HCT116 (cell line): ENCODE measurements around the gene POLK. TPM values are rescaled to one million over a fixed set of nuclear protein-coding genes. Genes with fewer than 3 reads are reported as not detected.

Source experiments
- ATAC-seq: fragments of 200-7000 bp; cut with Tn5 transposase; 2 replicates; pipeline ENCODE4 v1.9.1; 2020; ENCODE audit warnings: mild to moderate bottlenecking, moderate library complexity
- BruUV-seq: library from RNA; stranded (reverse); fragments of 400-500 nt; replicated peaks from 2 replicates; lab custom pipeline; 2021; lab: Mats Ljungman, UMichigan
- CTCF ChIA-PET: fragments of 300-600 bp; sonication (Branson Sonifier 250); formaldehyde crosslinking; loops from one replicate; lab custom pipeline; 2021; ENCODE audit warnings: antibody characterized with exemption; lab: Charles Lee
- POLR2A ChIA-PET: fragments of 300-600, 350-600 bp; sonication (Branson Sonifier 250); formaldehyde crosslinking; loops from one replicate; lab custom pipeline; 2021; ENCODE audit warnings: antibody characterized with exemption; lab: Charles Lee
- RAD21 ChIA-PET, 2 experiments: fragments of 300-600 bp; sonication (Branson Sonifier 250); formaldehyde crosslinking; loops; one replicate each; lab custom pipeline; 2023; ENCODE audit warnings: low total read pairs in 2 of 2; ENCODE audit not compliant: uncharacterized antibody in 2 of 2, unreplicated experiment in 2 of 2, low non-redundant PET in 1 of 2; lab: Charles Lee
- DNase-seq: peaks from one replicate; pipeline ENCODE4 v3.0.0-alpha.2; 2010; ENCODE audit warnings: low read depth, low spot score
- H2AFZ ChIP-seq: fragments of 200-600 bp; shearing (Covaris generic), sonication (generic); 2 replicates; pipeline ENCODE4 v1.6.1; 2017; ENCODE audit warnings: low read depth, mixed run types, mixed read lengths, antibody characterized with exemption, low read length; ENCODE audit not compliant: poor library complexity, severe bottlenecking
- H3K27ac ChIP-seq: 2 replicates; pipeline ENCODE4 v1.5.1; 2012; ENCODE audit warnings: low read depth, low read length
- H3K27me3 ChIP-seq: fragments of 200-600 bp; sonication (generic); 2 replicates; pipeline ENCODE4 v1.6.1; 2016; ENCODE audit warnings: mixed run types, low read length, mixed read lengths; ENCODE audit not compliant: insufficient read depth
- H3K36me3 ChIP-seq, 2 experiments: fragments of 200-500 bp in 1 of 2; fragments of 200-600 bp in 1 of 2; sonication (Bioruptor generic) in 1 of 2; sonication (generic) in 1 of 2; 2 replicates each; pipeline versions ENCODE4 v1.5.1 to v1.6.1; 2014 to 2016; ENCODE audit warnings: low read length in 2 of 2, inconsistent platforms in 1 of 2, mixed read lengths in 1 of 2, mixed run types in 1 of 2; ENCODE audit not compliant: insufficient read depth in 2 of 2, control insufficient read depth in 1 of 2
- H3K4me1 ChIP-seq, 2 experiments: fragments of 200-600 bp in 1 of 2; sonication (generic) in 1 of 2; 2 replicates each; pipeline versions ENCODE4 v1.5.1 to v1.6.1; 2012 to 2017; ENCODE audit warnings: low read length in 2 of 2, inconsistent platforms in 1 of 2, mild to moderate bottlenecking in 1 of 2, mixed read lengths in 1 of 2, mixed run types in 1 of 2, moderate library complexity in 1 of 2; ENCODE audit not compliant: insufficient read depth in 2 of 2, control insufficient read depth in 1 of 2
- H3K4me2 ChIP-seq: fragments of 200-600 bp; sonication (generic); 2 replicates; pipeline ENCODE4 v1.6.1; 2017; ENCODE audit warnings: mixed run types, low read length, mixed read lengths
- H3K4me3 ChIP-seq, 2 experiments: fragments of 200-600 bp in 1 of 2; sonication (generic) in 1 of 2; replicated peaks in 1 of 2; 2 replicates each; pipeline ENCODE4 v1.5.1; 2011 to 2016; ENCODE audit warnings: low read length in 2 of 2, control low read depth in 1 of 2, low read depth in 1 of 2, mild to moderate bottlenecking in 1 of 2, mixed read lengths in 1 of 2, mixed run types in 1 of 2
- H3K79me2 ChIP-seq: fragments of 200-600 bp; sonication (generic); 2 replicates; pipeline ENCODE4 v1.6.1; 2017; ENCODE audit warnings: mild to moderate bottlenecking, mixed run types, low read length, moderate library complexity, mixed read lengths; ENCODE audit not compliant: insufficient read depth
- H3K9ac ChIP-seq: fragments of 200-600 bp; sonication (generic); 2 replicates; pipeline ENCODE4 v1.6.1; 2016; ENCODE audit warnings: low read length, mixed read lengths
- H3K9me2 ChIP-seq: fragments of 200-600 bp; sonication (generic), shearing (Covaris generic); 2 replicates; pipeline ENCODE4 v1.6.1; 2017; ENCODE audit warnings: mixed run types, mild to moderate bottlenecking, moderate library complexity; ENCODE audit not compliant: insufficient read depth
- H3K9me3 ChIP-seq, 2 experiments: fragments of 200-500 bp in 1 of 2; fragments of 200-600 bp in 1 of 2; sonication (Bioruptor generic) in 1 of 2; sonication (generic) in 1 of 2; 2 replicates each; pipeline ENCODE4 v1.6.1; 2014 to 2017; ENCODE audit warnings: low read length in 2 of 2, mixed read lengths in 2 of 2, inconsistent platforms in 1 of 2, low read depth in 1 of 2, mild to moderate bottlenecking in 1 of 2, mixed run types in 1 of 2, moderate library complexity in 1 of 2; ENCODE audit not compliant: control insufficient read depth in 1 of 2, insufficient read depth in 1 of 2
- H4K20me1 ChIP-seq: fragments of 200-600 bp; sonication (generic), shearing (Covaris generic); 2 replicates; pipeline ENCODE4 v1.6.1; 2017; ENCODE audit warnings: mixed run types, mild to moderate bottlenecking, moderate library complexity; ENCODE audit not compliant: insufficient read depth
- ATF3 ChIP-seq: IDR thresholded peaks from 2 replicates; pipeline ENCODE4 v1.6.1; 2012
- CEBPB ChIP-seq: IDR thresholded peaks from 2 replicates; pipeline ENCODE4 v1.6.1; 2012; ENCODE audit warnings: low read depth
- EZH2 ChIP-seq: fragments of 200-600 bp; sonication (generic); IDR thresholded peaks from 2 replicates; pipeline ENCODE4 v1.6.1; 2017; ENCODE audit warnings: antibody characterized with exemption, mixed run types
- EZH2phosphoT487 ChIP-seq: fragments of 200-600 bp; IDR thresholded peaks from 2 replicates; pipeline ENCODE4 v1.6.1; 2018; ENCODE audit warnings: antibody characterized with exemption, borderline replicate concordance
- JUND ChIP-seq: IDR thresholded peaks from 2 replicates; pipeline ENCODE4 v1.6.1; 2012
- MAX ChIP-seq: IDR thresholded peaks from 2 replicates; pipeline ENCODE4 v1.6.1; 2012
- POLR2A ChIP-seq: IDR thresholded peaks from 2 replicates; pipeline ENCODE4 v1.7.0; 2011; ENCODE audit warnings: borderline replicate concordance; ENCODE audit not compliant: insufficient read depth, insufficient read length; ENCODE audit errors: extremely low read depth
- POLR2AphosphoS5 ChIP-seq: IDR thresholded peaks from 2 replicates; pipeline ENCODE4 v1.6.1; 2011; ENCODE audit warnings: mild to moderate bottlenecking, low read depth, low read length, moderate library complexity
- TCF7L2 ChIP-seq: IDR thresholded peaks from 2 replicates; pipeline ENCODE4 v1.7.0; 2011; ENCODE audit warnings: borderline replicate concordance, inconsistent platforms; ENCODE audit not compliant: insufficient read depth, insufficient read length; ENCODE audit errors: extremely low read depth
- ZFX ChIP-seq: fragments of 450-650 bp; IDR thresholded peaks from 2 replicates; pipeline ENCODE4 v1.6.1; 2017
- intact Hi-C: fragments of 100-400 bp; cut with micrococcal nuclease; formaldehyde crosslinking; loops from 2 replicates; pipeline ENCODE4 v1.10.0; 2022
- total RNA-seq: library from RNA; stranded (reverse); gene quantifications from one replicate; pipeline ENCODE4 v1.2.1, GENCODE V29; 2021; ENCODE audit not compliant: unreplicated experiment

Gene POLK
- total RNA-seq, 1 experiment from 2014 or later, result 17.3 TPM

- no peak overlapping the region for H2AFZ ChIP-seq
- peak overlapping the region; percentile 93 for H3K4me2 ChIP-seq
- H3K79me2 ChIP-seq, result peaks cover 73% of the 10 kb centered on the region
- H3K27me3 ChIP-seq, result no peaks in the 10 kb centered on the region
- TF ChIP-seq ATF3 (no peak), EZH2 (no peak), EZH2phosphoT487 (no peak), POLR2AphosphoS5 (no peak), JUND (no peak), CEBPB (no peak), MAX (no peak), POLR2A (no peak)
- ATAC-seq (peak; percentile 4; the same call in 1 of the 2 replicates), DNase-seq (no peak)
- peak overlapping the region; percentile 63; the same call in 1 of the 2 replicates for H3K27ac ChIP-seq
- H3K36me3 ChIP-seq, result no peaks in the 10 kb centered on the region
- CTCF ChIA-PET, result no interaction called here
- RAD21 ChIA-PET, result interaction anchor here in 1 of 2 experiments (1.0 kb wide), 1 partner anchor 37 kb away, joined by 3 read pairs; no protein-coding TSS in a partner anchor
- intact Hi-C loops, result loop anchor here (5.0 kb wide), 2 partner anchors 57 to 173 kb away; partner anchors contain the start of gene HMGCR
- peak overlapping the region; percentile 79 for H3K9ac ChIP-seq
- peaks cover 3% of the 10 kb centered on the region; the same call in 1 of the 2 replicates for H4K20me1 ChIP-seq
- no peaks in the 10 kb centered on the region for H3K9me2 ChIP-seq
- H3K9me3 ChIP-seq, result no peaks in the 10 kb centered on the region
- POLR2A ChIA-PET, result no interaction called here
- H3K4me1 ChIP-seq, result peaks cover 7 to 18% of the 10 kb centered on the region in 2 experiments; a peak in 3 of 4 replicates
- H3K4me3 ChIP-seq, result peak overlapping the region; percentile 83 to 90
- BruUV-seq, result no TSS peak
Measured at GRCh38 chr5:75510417-75510835, 1.3 kb upstream of the POLK start.

GRCh38 chr5:75510836-75511434 lies 756 bp upstream of the POLK start:
- H3K79me2 ChIP-seq, result peaks cover 78% of the 10 kb centered on the region
- H4K20me1 ChIP-seq, result peaks cover 3% of the 10 kb centered on the region; the same call in 1 of the 2 replicates
- H2AFZ ChIP-seq, result peak overlapping the region; percentile 10
- RAD21 ChIA-PET, result no interaction called here
- peak overlapping the region; percentile 63 for H3K27ac ChIP-seq
- ATAC-seq (peak; percentile 37), DNase-seq (no peak)
- TF ChIP-seq MAX (peak; percentile 89), ZFX (no peak), TCF7L2 (no peak)
- H3K4me1 ChIP-seq, result peaks cover 7 to 18% of the 10 kb centered on the region in 2 experiments; a peak in 3 of 4 replicates
- no peaks in the 10 kb centered on the region for H3K36me3 ChIP-seq
- H3K9me3 ChIP-seq, result no peaks in the 10 kb centered on the region
- H3K4me2 ChIP-seq, result peak overlapping the region; percentile 93
- H3K9ac ChIP-seq, result peak overlapping the region; percentile 79
- POLR2A ChIA-PET, result no interaction called here
- no peaks in the 10 kb centered on the region for H3K9me2 ChIP-seq
- intact Hi-C loops, result loop anchor here (5.0 kb wide), 2 partner anchors 56 to 174 kb away; partner anchors contain the start of gene HMGCR
- H3K4me3 ChIP-seq, result peak overlapping the region; percentile 83 to 90
- H3K27me3 ChIP-seq, result no peaks in the 10 kb centered on the region
- TSS peak; percentile 45 for BruUV-seq
- CTCF ChIA-PET, result no interaction called here
